HG02870 (cell line): Measurements from ENCODE around the gene LYST.
"Not testable (repeated sequence)": the region's sequence is repeated elsewhere in the genome, so short reads cannot be mapped to it uniquely, and the experiment has no call there.

Experiments used
- ATAC-seq: cut with Tn5 transposase; IDR thresholded peaks from one replicate; pipeline ENCODE4 v1.9.1; 2021; ENCODE audit warnings: mild to moderate bottlenecking, moderate library complexity; ENCODE audit not compliant: unreplicated experiment

The LYST gene

GRCh38 chr1:235861857-235862256 is 4.8 kb downstream of the LYST start:
- no peak for ATAC-seq

GRCh38 chr1:235860829-235861228 is 5.9 kb downstream of the LYST start:
- no peak for ATAC-seq

GRCh38 chr1:235859789-235860188 is 6.9 kb downstream of the LYST start:
- no peak for ATAC-seq

- no peak for ATAC-seq
Observed at GRCh38 chr1:235858766-235859165, 7.9 kb downstream of the LYST start.

GRCh38 chr1:235857756-235858155 is 8.9 kb downstream of the LYST start:
- ATAC-seq = no peak

GRCh38 chr1:235855811-235856429 is 10.8 kb downstream of the LYST start:
- peak; percentile 52 for ATAC-seq

GRCh38 chr1:235854347-235854746 is 12.4 kb downstream of the LYST start:
- no peak for ATAC-seq

GRCh38 chr1:235853653-235854052 is 13.1 kb downstream of the LYST start:
- ATAC-seq = no peak

GRCh38 chr1:235852887-235853286 is 13.8 kb downstream of the LYST start:
- ATAC-seq = no peak

GRCh38 chr1:235851939-235852338 is 14.8 kb downstream of the LYST start:
- no peak for ATAC-seq

GRCh38 chr1:235848251-235848650 is 18.5 kb downstream of the LYST start:
- ATAC-seq = not testable (repeated sequence)

- ATAC-seq = not testable (repeated sequence)
Observed at GRCh38 chr1:235845656-235846107, 21.0 kb downstream of the LYST start.

GRCh38 chr1:235844776-235845175 is 21.9 kb downstream of the LYST start:
- no peak for ATAC-seq

GRCh38 chr1:235843461-235843961 is 23.2 kb downstream of the LYST start:
- peak; percentile 53 for ATAC-seq

- ATAC-seq = peak; percentile 77
Observed at GRCh38 chr1:235841938-235842545, 24.7 kb downstream of the LYST start.

GRCh38 chr1:235838021-235838420 is 28.7 kb downstream of the LYST start:
- no peak for ATAC-seq

- ATAC-seq = no peak
Observed at GRCh38 chr1:235835226-235835625, 31.5 kb downstream of the LYST start.

GRCh38 chr1:235834620-235835019 is 32.1 kb downstream of the LYST start:
- no peak for ATAC-seq

- no peak for ATAC-seq
Observed at GRCh38 chr1:235832011-235832410, 34.7 kb downstream of the LYST start.

- ATAC-seq = peak; percentile 96
Observed at GRCh38 chr1:235831148-235831547, 35.6 kb downstream of the LYST start.

GRCh38 chr1:235826102-235826854 is 40.4 kb downstream of the LYST start:
- ATAC-seq = no peak

- no peak for ATAC-seq
Observed at GRCh38 chr1:235825229-235825628, 41.5 kb downstream of the LYST start.
